ENCODE data around the gene PLEKHA7.

PLEKHA7 gene

GRCh38 chr11:16773981-16774935 is 240.0 kb downstream of the PLEKHA7 start:
- H3K27ac ChIP-seq, result no peak overlapping the region
- TF ChIP-seq ZFX (IDR thresholded peaks at IDR 0.05), result no peak
- no peak for TF ChIP-seq CTCF (conservative IDR thresholded peaks at IDR 0.05)

DNA sequence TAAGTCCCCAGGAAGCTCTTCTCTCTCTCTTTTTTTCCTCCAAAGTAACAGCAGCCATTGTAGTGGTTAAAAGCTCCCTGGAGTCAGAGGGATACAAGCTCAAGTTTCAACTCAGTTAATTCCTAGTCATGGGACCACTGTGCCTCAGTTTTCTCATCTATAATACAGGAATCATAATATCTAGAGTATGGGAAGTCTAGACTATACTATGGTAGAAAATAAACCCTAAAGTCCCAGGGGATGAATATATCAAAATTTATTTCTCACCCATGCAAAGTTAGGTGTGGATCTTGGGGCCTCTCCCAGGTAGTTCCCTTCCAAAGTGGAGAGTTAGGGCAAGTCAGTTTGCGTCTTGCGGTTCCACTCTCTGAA is 242.1 kb downstream of the PLEKHA7 start:
- TF ChIP-seq CTCF (conservative IDR thresholded peaks at IDR 0.05), result no peak
- no peak for TF ChIP-seq ZFX (IDR thresholded peaks at IDR 0.05)
- no peak overlapping the region for H3K27ac ChIP-seq

- no peak for TF ChIP-seq CTCF (conservative IDR thresholded peaks at IDR 0.05)
- no peak for TF ChIP-seq ZFX (IDR thresholded peaks at IDR 0.05)
- no peak overlapping the region for H3K27ac ChIP-seq
Observed at GRCh38 chr11:16771350-16772140, 242.7 kb downstream of the PLEKHA7 start.

GRCh38 chr11:16770016-16770415 is 244.2 kb downstream of the PLEKHA7 start:
- H3K27ac ChIP-seq, result no peak overlapping the region
- TF ChIP-seq ZFX (IDR thresholded peaks at IDR 0.05), result no peak
- TF ChIP-seq CTCF (conservative IDR thresholded peaks at IDR 0.05), result no peak

GRCh38 chr11:16769386-16769785 is 244.8 kb downstream of the PLEKHA7 start:
- H3K27ac ChIP-seq, result no peak overlapping the region
- TF ChIP-seq CTCF (conservative IDR thresholded peaks at IDR 0.05) (no peak), ZFX (IDR thresholded peaks at IDR 0.05) (no peak)

- H3K27ac ChIP-seq, result no peak overlapping the region
- TF ChIP-seq CTCF (conservative IDR thresholded peaks at IDR 0.05), result no peak
- no peak for TF ChIP-seq ZFX (IDR thresholded peaks at IDR 0.05)
Observed at GRCh38 chr11:16767957-16768356, 246.3 kb downstream of the PLEKHA7 start.

GRCh38 chr11:16767137-16767536 is 247.1 kb downstream of the PLEKHA7 start:
- no peak overlapping the region for H3K27ac ChIP-seq
- TF ChIP-seq CTCF (conservative IDR thresholded peaks at IDR 0.05) (no peak), ZFX (IDR thresholded peaks at IDR 0.05) (no peak)
